K562 (cell line): ENCODE measurements around the gene ATP8B4. TPM values are rescaled to one million over a fixed set of nuclear protein-coding genes. Genes with fewer than 3 reads are reported as not detected.

ENCODE experiments used
- ATAC-seq: fragments of 200-7000 bp; cut with Tn5 transposase; 3 replicates; pipeline ENCODE4 v1.9.1; 2020; ENCODE audit warnings: moderate library complexity
- BruUV-seq: library from RNA; stranded (reverse); fragments of 400-500 nt; replicated peaks from 2 replicates; lab custom pipeline; 2021; lab: Mats Ljungman, UMichigan
- CTCF ChIA-PET: fragments of 300-600 bp; formaldehyde crosslinking; extraction: SDS; loops from one replicate; lab custom pipeline; 2021; ENCODE audit warnings: low intra/inter-chr PET ratio; lab: Yijun Ruan, JAX
- POLR2A ChIA-PET: fragments of 300-600, 350-650 bp; sonication (Branson Sonifier 250); formaldehyde crosslinking; extraction: SDS; loops from one replicate; lab custom pipeline; 2021; ENCODE audit warnings: antibody characterized with exemption, inconsistent platforms; lab: Yijun Ruan, JAX
- DNase-seq, 4 experiments: peaks; one replicate each; pipeline versions ENCODE4 v3.0.0 to v3.0.0-alpha.2; 2011 to 2018; ENCODE audit warnings: low spot score in 3 of 4, mixed read lengths in 3 of 4; ENCODE audit errors: extremely low read depth in 1 of 4
- FAIRE-seq: peaks from 2 replicates; lab custom pipeline; 2011; peaks lifted over from hg19 to GRCh38; lab: Jason Lieb, UNC
- H2AFZ ChIP-seq: 2 replicates; pipeline ENCODE4 v1.6.0; 2011; ENCODE audit warnings: low read depth, low read length, control low read depth, inconsistent platforms
- H3K27ac ChIP-seq: fragments of 200-600 bp; 3 replicates; pipeline ENCODE4 v1.8.0; 2011; ENCODE audit warnings: low read depth, mild to moderate bottlenecking, control low read depth, inconsistent platforms, low read length, moderate library complexity, mixed read lengths; ENCODE audit errors: extremely low read depth
- H3K27me3 ChIP-seq, 2 experiments: fragments of 300-600 bp in 1 of 2; 2 replicates in 1 of 2; 3 replicates in 1 of 2; pipeline versions ENCODE4 v1.6.0 to v1.8.0; 2011; ENCODE audit warnings: inconsistent platforms in 2 of 2, low read length in 2 of 2, mild to moderate bottlenecking in 1 of 2, mixed read lengths in 1 of 2, moderate library complexity in 1 of 2; ENCODE audit not compliant: control insufficient read depth in 2 of 2, insufficient read depth in 2 of 2
- H3K36me3 ChIP-seq: fragments of 300-600 bp; 3 replicates; pipeline ENCODE4 v1.8.0; 2011; ENCODE audit warnings: mild to moderate bottlenecking, low read length, inconsistent platforms; ENCODE audit not compliant: control insufficient read depth, insufficient read depth
- H3K4me1 ChIP-seq, 2 experiments: fragments of 200-600 bp in 1 of 2; replicated peaks in 1 of 2; 2 replicates in 1 of 2; 3 replicates in 1 of 2; pipeline versions ENCODE4 v1.5.1 to v1.8.0; 2011; ENCODE audit warnings: inconsistent platforms in 2 of 2, low read length in 2 of 2, mild to moderate bottlenecking in 1 of 2, mixed read lengths in 1 of 2, moderate library complexity in 1 of 2; ENCODE audit not compliant: control insufficient read depth in 2 of 2, insufficient read depth in 2 of 2
- H3K4me2 ChIP-seq: 2 replicates; pipeline ENCODE4 v1.6.1; 2011; ENCODE audit warnings: low read length, control low read depth, inconsistent platforms, mixed read lengths; ENCODE audit not compliant: insufficient read depth
- H3K4me3 ChIP-seq: fragments of 200-600 bp; sonication (generic), shearing (Covaris generic); 2 replicates; pipeline ENCODE4 v1.5.1; 2016; ENCODE audit warnings: control low read depth, inconsistent platforms
- H3K79me2 ChIP-seq: fragments of 200-600 bp; 3 replicates; pipeline ENCODE4 v1.8.0; 2011; ENCODE audit warnings: low read length, inconsistent platforms; ENCODE audit not compliant: control insufficient read depth, insufficient read depth
- H3K9ac ChIP-seq, 2 experiments: 2 replicates each; pipeline versions ENCODE4 v1.6.0 to v1.6.1; 2011; ENCODE audit warnings: low read depth in 2 of 2, low read length in 2 of 2, control low read depth in 1 of 2, inconsistent platforms in 1 of 2, mild to moderate bottlenecking in 1 of 2, mixed read lengths in 1 of 2; ENCODE audit not compliant: insufficient read depth in 1 of 2
- H3K9me1 ChIP-seq: one replicate; pipeline ENCODE4 v1.6.0; 2011; ENCODE audit warnings: inconsistent platforms, mild to moderate bottlenecking, low read length, moderate library complexity; ENCODE audit not compliant: control insufficient read depth, insufficient read depth
- H3K9me3 ChIP-seq: replicated peaks from 2 replicates; pipeline ENCODE4 v1.5.1; 2011; ENCODE audit warnings: low read depth, low read length, inconsistent platforms; ENCODE audit not compliant: control insufficient read depth, insufficient read depth
- H4K20me1 ChIP-seq: replicated peaks from 2 replicates; pipeline ENCODE4 v1.6.1; 2011; ENCODE audit warnings: low read length, inconsistent platforms, mixed read lengths; ENCODE audit not compliant: control insufficient read depth, insufficient read depth
- ARID1B ChIP-seq: fragments of 450-650 bp; IDR thresholded peaks from 2 replicates; pipeline ENCODE4 v1.6.1; 2016; ENCODE audit warnings: antibody characterized with exemption, mild to moderate bottlenecking, inconsistent platforms
- BCOR ChIP-seq: fragments of 450-650 bp; IDR thresholded peaks from 2 replicates; pipeline ENCODE4 v1.6.1; 2016
- CCNT2 ChIP-seq: IDR thresholded peaks from 2 replicates; pipeline ENCODE4 v1.6.1; 2011; ENCODE audit warnings: borderline replicate concordance, low read depth, mild to moderate bottlenecking, moderate library complexity, mixed read lengths, low read length; ENCODE audit not compliant: insufficient read length; ENCODE audit errors: extremely low read depth
- DMBX1 ChIP-seq: fragments of 250-450 bp; sonication (Bioruptor Pico); IDR thresholded peaks from 2 replicates; pipeline ENCODE4 v1.8.0; 2022; ENCODE audit warnings: inconsistent platforms, mild to moderate bottlenecking, moderate library complexity, borderline replicate concordance
- IFI16 ChIP-seq: fragments of 250-450 bp; sonication (Bioruptor Pico); IDR thresholded peaks from 2 replicates; pipeline ENCODE4 v2.1.2; 2022; ENCODE audit warnings: mild to moderate bottlenecking, inconsistent platforms
- MAFG ChIP-seq: fragments of 450-650 bp; conservative IDR thresholded peaks from 2 replicates; pipeline ENCODE4 v1.6.1; 2016; ENCODE audit warnings: missing genetic modification characterization, missing compliant biosample characterization
- SFPQ ChIP-seq: fragments of 200-400 bp; formaldehyde crosslinking; IDR thresholded peaks from 2 replicates; pipeline ENCODE4 v1.6.1; 2017; ENCODE audit warnings: mild to moderate bottlenecking, low read depth, low read length, moderate library complexity
- ZBTB12 ChIP-seq: fragments of 250-450 bp; sonication (Bioruptor Pico); IDR thresholded peaks from 2 replicates; pipeline ENCODE4 v1.4.0; 2020
- ZNF212 ChIP-seq: fragments of 450-650 bp; formaldehyde crosslinking; IDR thresholded peaks from 2 replicates; pipeline ENCODE4 v1.4.0; 2020; ENCODE audit warnings: mild to moderate bottlenecking
- ZNF239 ChIP-seq: fragments of 250-450 bp; sonication (Bioruptor Pico); IDR thresholded peaks from 2 replicates; pipeline ENCODE4 v1.4.0; 2020; ENCODE audit warnings: mild to moderate bottlenecking
- ZNF316 ChIP-seq: fragments of 450-650 bp; IDR thresholded peaks from 2 replicates; pipeline ENCODE4 v1.6.1; 2016
- ZSCAN29 ChIP-seq: fragments of 450-650 bp; IDR thresholded peaks from 2 replicates; pipeline ENCODE4 v1.6.1; 2017
- in situ Hi-C: fragments of 300-500 bp; cut with MboI; formaldehyde crosslinking; loops from 4 replicates; pipeline ENCODE4 v1.15.0; 2018; ENCODE audit warnings: inconsistent platforms, mixed read lengths
- intact Hi-C: fragments of 100-400 bp; cut with micrococcal nuclease; formaldehyde crosslinking; loops from 2 replicates; pipeline ENCODE4 v1.14.2; 2022
- polyA plus RNA-seq, 8 experiments: library from polyadenylated mRNA; depleted of rRNA in 4 of 8; stranded (reverse) in 5 of 8; unstranded in 3 of 8; fragments of >200 nt; fragmentation: Nextera tagmentation in 2 of 8; fragmentation: Illumina TruSeq in 1 of 8; extraction: Ambion mirVana in 2 of 8; extraction: Trizol in 1 of 8; gene quantifications; 2 replicates each; pipeline versions ENCODE4 v1.2.1 to v1.2.3, GENCODE V29; 2011 to 2014; ENCODE audit warnings: inconsistent platforms in 1 of 8, missing spikeins in 1 of 8
- total RNA-seq, 7 experiments: library from RNA; depleted of rRNA in 6 of 7; stranded (reverse); fragments of >200 nt in 6 of 7; fragmentation: Illumina TruSeq in 2 of 7; extraction: Trizol in 2 of 7; gene quantifications; 2 replicates each; pipeline versions ENCODE4 v1.2.1 to v1.2.3, GENCODE V29; 2011 to 2021; ENCODE audit warnings: low replicate concordance in 1 of 7

The ATP8B4 gene
- total and polyA plus RNA-seq, 9 of the 15 experiments (the other 6 are each of a cell fraction or from before 2014, with no cell fraction given): 0.14 to 2.5 (median 0.44) TPM

DNA sequence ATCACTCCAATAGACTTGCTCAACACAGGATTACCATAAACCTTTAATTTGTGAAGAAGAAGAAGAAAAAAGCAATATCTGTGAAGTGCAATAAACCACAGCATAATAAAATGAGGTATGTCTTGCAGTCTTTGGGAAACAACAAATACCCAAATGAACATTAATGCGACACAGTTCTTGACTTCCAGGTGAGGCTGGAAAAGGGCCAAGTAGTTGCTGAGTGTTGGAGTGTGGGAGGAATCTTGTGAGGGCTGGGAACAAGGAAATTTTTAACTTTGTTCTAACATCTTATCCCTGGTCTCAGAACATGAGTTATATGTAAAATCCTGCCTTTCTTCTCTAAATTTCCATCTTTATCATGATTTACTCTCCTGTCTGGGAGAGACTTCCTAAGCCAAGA lies 291.7 kb downstream of the ATP8B4 start (continued):
- TF ChIP-seq ARID1B (no peak), ZNF239 (no peak), SFPQ (no peak), IFI16 (CRISPR knock-in tag) (no peak), DMBX1 (no peak), CCNT2 (no peak), ZNF212 (CRISPR knock-in tag) (no peak), ZSCAN29 (no peak)

GRCh38 chr15:49826640-49827234 lies 292.3 kb downstream of the ATP8B4 start:
- Histone ChIP-seq H3K4me2 (no peak overlapping the region), H3K4me3 (no peak overlapping the region), H3K27me3 (no peaks in the 10 kb centered on the region), H3K4me1 (no peaks in the 10 kb centered on the region)
- ChIA-PET CTCF (no interaction called here), POLR2A (no interaction called here)
- intact Hi-C loops: no loop called here
- no peak for ATAC-seq
- in situ Hi-C loops: no loop called here
- no peak for TF ChIP-seq BCOR
- no peak for TF ChIP-seq ZBTB12 (CRISPR knock-in tag)
- peak; percentile 40; the same call in 1 of the 2 replicates for TF ChIP-seq ZNF316
- peak; percentile 32 for TF ChIP-seq MAFG (tag)
- TF ChIP-seq, all 486 proteins: peak for 2
- DNase-seq (no peak), FAIRE-seq (no peak)
- H3K79me2 ChIP-seq: no peaks in the 10 kb centered on the region
- BruUV-seq: no TSS peak
- H3K9me3 ChIP-seq: no peaks in the 10 kb centered on the region
- H3K9ac ChIP-seq: no peak overlapping the region
- no peaks in the 10 kb centered on the region for H3K36me3 ChIP-seq
- no peak overlapping the region for H2AFZ ChIP-seq
- H4K20me1 ChIP-seq: no peaks in the 10 kb centered on the region
- H3K9me1 ChIP-seq: no peaks in the 10 kb centered on the region
- H3K27ac ChIP-seq: no peak overlapping the region
